GM12801 (cell line): ENCODE data around the gene FEN1.

Source experiments
- TF ChIP-seq, protein P1 (sequence below): IDR thresholded peaks from one replicate; pipeline ENCODE4 v1.5.1; 2011; ENCODE audit warnings: control low read depth; ENCODE audit not compliant: insufficient read length; ENCODE audit errors: extremely low read depth

Gene FEN1, protein sequence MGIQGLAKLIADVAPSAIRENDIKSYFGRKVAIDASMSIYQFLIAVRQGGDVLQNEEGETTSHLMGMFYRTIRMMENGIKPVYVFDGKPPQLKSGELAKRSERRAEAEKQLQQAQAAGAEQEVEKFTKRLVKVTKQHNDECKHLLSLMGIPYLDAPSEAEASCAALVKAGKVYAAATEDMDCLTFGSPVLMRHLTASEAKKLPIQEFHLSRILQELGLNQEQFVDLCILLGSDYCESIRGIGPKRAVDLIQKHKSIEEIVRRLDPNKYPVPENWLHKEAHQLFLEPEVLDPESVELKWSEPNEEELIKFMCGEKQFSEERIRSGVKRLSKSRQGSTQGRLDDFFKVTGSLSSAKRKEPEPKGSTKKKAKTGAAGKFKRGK

DNA sequence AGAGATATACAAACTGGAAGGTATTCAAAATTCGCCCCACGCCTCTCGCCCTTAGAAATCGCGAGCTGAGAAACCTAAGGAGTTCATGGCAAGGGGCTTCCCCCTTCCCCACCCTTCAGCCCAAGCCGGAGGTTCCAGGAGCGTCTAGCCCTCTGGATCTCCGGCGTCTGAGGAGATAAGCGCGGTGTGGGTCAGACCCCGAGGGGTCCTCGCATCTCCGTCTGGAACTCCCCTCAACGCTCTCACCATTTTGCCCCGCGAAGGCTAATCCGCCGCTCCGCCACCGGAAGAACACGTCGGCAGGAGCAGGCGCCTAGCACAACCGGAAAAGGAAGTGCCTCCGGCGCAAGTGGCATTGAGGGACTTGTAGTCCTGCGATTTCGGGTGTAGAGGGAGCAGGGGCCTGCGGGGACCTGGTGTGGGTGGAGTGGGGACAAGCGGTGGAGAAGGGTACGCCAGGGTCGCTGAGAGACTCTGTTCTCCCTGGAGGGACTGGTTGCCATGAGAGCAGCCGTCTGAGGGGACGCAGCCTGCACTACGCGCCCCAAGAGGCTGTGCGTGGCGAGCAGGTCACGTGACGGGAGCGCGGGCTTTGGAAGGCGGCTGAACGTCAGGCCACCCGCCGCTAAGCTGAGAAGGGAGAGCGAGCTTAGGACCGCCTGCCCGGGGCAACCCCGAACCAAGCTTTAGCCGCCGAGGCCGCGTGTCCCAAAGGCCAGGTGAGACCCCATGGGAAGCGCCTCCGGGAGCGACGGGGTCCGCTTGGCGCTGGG is at the start of gene FEN1, which contains the start of gene TMEM258:
Gene FEN1 (plus strand): TSS at position 602 of the 773 bp plus-strand sequence. CDS start 2,451 bp downstream, outside the sequence.
Gene TMEM258 (minus strand): TSS at position 290 of the 773 bp plus-strand sequence. CDS start 41 bp downstream, at position 249.
- TF ChIP-seq, protein P1, sequence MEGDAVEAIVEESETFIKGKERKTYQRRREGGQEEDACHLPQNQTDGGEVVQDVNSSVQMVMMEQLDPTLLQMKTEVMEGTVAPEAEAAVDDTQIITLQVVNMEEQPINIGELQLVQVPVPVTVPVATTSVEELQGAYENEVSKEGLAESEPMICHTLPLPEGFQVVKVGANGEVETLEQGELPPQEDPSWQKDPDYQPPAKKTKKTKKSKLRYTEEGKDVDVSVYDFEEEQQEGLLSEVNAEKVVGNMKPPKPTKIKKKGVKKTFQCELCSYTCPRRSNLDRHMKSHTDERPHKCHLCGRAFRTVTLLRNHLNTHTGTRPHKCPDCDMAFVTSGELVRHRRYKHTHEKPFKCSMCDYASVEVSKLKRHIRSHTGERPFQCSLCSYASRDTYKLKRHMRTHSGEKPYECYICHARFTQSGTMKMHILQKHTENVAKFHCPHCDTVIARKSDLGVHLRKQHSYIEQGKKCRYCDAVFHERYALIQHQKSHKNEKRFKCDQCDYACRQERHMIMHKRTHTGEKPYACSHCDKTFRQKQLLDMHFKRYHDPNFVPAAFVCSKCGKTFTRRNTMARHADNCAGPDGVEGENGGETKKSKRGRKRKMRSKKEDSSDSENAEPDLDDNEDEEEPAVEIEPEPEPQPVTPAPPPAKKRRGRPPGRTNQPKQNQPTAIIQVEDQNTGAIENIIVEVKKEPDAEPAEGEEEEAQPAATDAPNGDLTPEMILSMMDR, result no peak

DNA sequence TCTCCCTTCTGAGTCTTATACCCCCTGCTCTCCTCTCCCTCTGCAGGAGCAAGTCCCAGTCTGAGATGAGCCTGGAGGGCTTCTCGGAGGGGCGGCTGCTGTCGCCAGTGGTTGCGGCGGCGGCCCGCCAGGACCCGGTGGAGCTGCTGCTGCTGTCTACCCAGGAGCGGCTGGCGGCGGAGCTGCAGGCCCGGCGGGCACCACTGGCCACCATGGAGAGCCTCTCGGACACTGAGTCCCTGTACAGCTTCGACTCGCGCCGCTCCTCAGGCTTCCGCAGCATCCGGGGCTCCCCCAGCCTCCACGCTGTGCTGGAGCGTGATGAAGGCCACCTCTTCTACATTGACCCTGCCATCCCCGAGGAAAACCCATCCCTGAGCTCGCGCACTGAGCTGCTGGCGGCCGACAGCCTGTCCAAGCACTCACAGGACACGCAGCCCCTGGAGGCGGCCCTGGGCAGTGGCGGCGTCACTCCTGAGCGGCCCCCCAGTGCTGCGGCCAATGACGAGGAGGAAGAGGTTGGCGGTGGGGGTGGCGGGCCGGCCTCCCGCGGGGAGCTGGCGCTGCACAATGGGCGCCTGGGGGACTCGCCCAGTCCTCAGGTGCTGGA is 49.1 kb upstream of the FEN1 start:
- TF ChIP-seq, protein P1, result no peak

DNA sequence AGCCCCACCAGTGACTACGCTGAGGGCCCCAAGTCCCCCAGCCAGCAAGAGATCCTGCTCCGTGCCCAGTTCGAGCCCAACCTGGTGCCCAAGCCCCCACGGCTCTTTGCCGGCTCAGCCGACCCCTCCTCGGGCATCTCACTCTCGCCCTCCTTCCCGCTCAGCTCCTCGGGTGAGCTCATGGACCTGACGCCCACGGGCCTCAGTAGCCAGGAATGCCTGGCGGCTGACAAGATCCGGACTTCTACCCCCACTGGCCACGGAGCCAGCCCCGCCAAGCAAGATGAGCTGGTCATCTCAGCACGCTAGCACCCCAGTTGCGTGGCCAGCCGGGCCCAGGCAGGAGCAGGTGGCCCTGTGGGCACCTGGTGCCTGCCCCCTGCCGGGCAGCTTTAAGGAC is 48.5 kb upstream of the FEN1 start:
- TF ChIP-seq, protein P1, result no peak

DNA sequence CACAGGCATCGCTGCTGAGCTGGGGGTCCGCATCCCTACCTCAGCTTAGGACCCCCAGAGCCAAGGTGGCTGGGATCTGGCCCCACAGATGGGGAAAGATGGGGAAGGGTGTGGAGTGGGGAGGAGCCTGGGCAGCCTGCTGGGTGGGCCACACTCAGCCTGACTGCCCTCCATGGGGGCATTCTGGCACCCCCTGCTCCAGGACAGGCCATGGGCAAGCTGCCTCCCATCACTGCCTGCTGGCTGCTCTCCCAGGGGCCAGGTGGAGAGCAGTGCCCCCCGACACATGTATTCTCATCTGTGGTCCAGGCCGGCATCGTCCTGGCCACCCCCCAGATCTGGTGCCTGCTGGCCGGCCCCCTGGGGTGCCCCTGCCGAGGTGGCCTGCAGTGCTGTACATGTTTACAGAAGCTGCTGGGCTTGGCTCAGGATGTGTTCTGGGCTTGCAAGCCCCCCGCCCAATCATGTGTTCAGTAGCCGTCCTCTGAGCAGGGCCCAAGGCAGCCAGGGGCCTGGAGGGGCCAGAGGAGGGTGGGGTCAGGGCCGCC is 48.0 kb upstream of the FEN1 start:
- TF ChIP-seq, protein P1, result no peak

DNA sequence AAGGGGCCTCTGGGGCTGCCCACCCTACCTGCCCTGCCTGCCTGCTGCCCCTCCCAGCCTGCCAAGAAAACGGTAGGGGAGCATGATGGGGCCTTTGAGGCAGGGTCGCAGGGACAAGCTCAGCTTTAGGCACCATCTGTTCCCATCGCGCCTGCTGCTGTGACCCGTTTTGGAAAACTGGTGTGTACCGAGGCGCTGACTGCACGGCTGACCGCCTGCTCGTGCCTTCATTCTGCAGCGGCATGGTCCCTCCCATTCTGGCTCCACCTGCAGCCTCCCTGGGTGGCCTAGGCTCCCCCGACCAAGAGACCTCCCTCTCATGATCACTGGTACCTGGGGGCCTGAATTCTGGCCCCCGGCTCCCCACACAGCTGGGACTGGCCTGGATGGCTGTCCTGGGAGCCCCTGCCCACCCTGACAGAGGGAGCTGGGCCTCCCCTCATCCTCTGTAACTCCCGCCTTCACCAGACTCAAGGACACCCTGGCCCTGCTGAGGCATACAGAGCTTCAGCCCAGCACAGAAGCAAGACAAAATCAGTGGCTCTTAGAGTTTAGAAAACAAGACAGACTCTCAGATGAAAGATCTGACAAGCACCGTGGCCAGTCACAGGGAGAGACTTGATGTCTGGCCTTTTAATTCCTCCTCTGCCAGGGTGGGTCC is 46.8 kb upstream of the FEN1 start:
- TF ChIP-seq, protein P1, result no peak

DNA sequence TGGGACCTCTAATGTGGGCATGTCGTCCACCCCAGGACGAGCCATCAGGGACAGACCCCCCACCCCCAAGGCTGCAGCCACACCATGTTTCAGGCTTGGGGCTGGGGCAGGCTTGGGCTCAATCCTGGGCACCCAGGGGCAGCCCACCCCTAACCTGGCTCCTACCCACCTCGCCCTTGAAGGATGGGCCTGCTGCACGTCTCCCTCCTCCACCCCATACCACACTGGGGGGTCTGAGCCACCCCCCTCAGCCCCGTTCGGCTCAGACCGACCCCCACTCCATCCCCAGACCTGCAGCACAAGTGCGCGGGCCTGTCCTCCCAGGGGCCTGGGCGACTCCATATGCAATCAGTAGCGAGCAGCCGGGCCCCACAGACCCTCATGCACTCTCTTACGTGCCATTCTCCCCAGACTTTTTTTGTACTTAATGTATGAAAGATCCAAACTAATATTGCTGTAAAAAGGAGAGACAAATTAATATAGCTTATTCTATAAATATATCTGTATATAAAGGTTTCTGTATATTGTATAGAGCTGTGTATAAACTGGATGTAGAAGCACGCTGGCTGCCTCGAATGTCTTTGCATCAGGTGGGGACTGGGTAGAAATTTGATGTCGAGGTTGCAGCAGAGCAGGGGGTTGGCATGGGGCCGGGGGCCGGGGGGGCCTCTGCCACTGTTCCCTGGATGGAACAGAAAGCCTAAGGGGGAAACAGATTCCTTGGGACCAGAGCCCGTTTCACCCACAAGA is 46.1 kb upstream of the FEN1 start:
- TF ChIP-seq, protein P1, result no peak
